Memory B cell (primary cell): ENCODE results near the gene KLRC3.
A peak's percentile ranks its signal among the peaks of the same experiment; 100 is the strongest.
"Not testable (repeated sequence)": the region's sequence is repeated elsewhere in the genome, so short reads cannot be mapped to it uniquely, and the experiment has no call there.

Source experiments
- ATAC-seq: fragments of 150-1000 bp; cut with Tn5 transposase; 2 replicates; pipeline ENCODE4 v1.10.0; 2021; ENCODE audit warnings: low read depth, mild to moderate bottlenecking, moderate library complexity
- DNase-seq, 2 donors: peaks; one replicate each; pipeline ENCODE4 v3.0.0; 2022; ENCODE audit warnings: low spot score in 2 of 2
- H3K27ac Mint-ChIP-seq: one replicate; pipeline ENCODE4 v1.8.0; 2022; ENCODE audit warnings: mild to moderate bottlenecking, moderate library complexity, mixed read lengths
- H3K27me3 Mint-ChIP-seq: one replicate; pipeline ENCODE4 v1.8.0; 2022; ENCODE audit warnings: mixed read lengths
- H3K36me3 Mint-ChIP-seq: one replicate; pipeline ENCODE4 v1.8.0; 2022; ENCODE audit warnings: mild to moderate bottlenecking, mixed read lengths
- H3K4me1 Mint-ChIP-seq: one replicate; pipeline ENCODE4 v1.8.0; 2022; ENCODE audit warnings: mixed read lengths
- H3K4me3 Mint-ChIP-seq: one replicate; pipeline ENCODE4 v1.8.0; 2022; ENCODE audit warnings: mild to moderate bottlenecking, moderate library complexity, mixed read lengths
- H3K9me3 Mint-ChIP-seq: one replicate; pipeline ENCODE4 v1.8.0; 2022; ENCODE audit warnings: mixed read lengths

Gene KLRC3

DNA sequence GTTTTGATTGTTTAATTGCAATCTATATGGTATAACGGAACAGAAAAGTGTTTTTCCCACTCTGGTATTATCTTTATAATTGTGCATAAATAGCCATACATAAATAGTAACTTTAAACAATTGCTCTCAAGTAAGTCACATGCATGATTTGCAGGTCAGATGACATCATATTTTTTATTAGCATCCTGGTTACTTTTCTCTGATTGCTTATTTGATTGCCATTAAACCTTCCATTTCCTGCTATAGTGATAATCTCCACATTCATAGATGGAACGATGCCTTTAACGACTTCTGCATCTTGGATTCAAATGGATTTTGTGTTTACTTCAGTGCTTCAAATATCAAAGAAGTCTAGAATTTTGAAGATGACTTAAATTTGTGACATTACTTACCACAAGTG lies 27.1 kb downstream of the KLRC3 start:
- H3K4me3 Mint-ChIP-seq, result no peak overlapping the region
- peaks cover 2% of the 10 kb centered on the region for H3K27me3 Mint-ChIP-seq
- peaks cover 14% of the 10 kb centered on the region for H3K4me1 Mint-ChIP-seq

DNA sequence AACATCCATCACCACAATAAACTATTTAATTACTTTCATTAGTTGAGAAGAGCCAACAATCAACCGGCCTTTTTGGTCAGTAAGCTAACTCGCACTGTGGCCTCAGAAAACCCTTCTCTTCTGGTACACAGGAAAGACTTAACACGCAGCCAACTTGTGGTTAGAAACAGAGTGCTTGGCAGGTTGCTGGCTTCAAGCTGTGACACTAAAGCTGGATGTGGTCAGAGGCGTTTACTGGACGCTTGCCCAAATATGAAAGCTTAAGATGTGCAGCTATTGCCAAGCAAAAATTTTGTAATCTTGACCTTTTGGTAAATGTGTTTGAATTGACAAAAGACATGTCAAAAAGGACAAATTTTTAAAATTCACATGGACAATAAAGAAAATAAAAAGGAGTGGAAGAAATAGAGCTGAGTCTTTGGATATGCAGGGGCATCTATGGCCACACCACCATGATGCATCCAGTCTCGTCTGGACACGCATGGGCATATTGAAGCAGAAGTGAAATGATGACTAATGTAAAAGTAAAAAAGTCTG lies 27.9 kb downstream of the KLRC3 start:
- ATAC-seq (no peak), DNase-seq (no peak)
- Mint-ChIP-seq H3K27me3 (no peaks in the 10 kb centered on the region), H3K9me3 (no peaks in the 10 kb centered on the region), H3K4me3 (no peak overlapping the region), H3K27ac (peak overlapping the region; percentile 74), H3K36me3 (no peaks in the 10 kb centered on the region), H3K4me1 (peaks cover 14% of the 10 kb centered on the region)

More for the DNA sequence above, 27.1 kb downstream of the KLRC3 start:
- H3K9me3 Mint-ChIP-seq, result no peaks in the 10 kb centered on the region
- peak overlapping the region; percentile 98 for H3K27ac Mint-ChIP-seq
- no peaks in the 10 kb centered on the region for H3K36me3 Mint-ChIP-seq
- no peak for DNase-seq
- no peak for ATAC-seq

DNA sequence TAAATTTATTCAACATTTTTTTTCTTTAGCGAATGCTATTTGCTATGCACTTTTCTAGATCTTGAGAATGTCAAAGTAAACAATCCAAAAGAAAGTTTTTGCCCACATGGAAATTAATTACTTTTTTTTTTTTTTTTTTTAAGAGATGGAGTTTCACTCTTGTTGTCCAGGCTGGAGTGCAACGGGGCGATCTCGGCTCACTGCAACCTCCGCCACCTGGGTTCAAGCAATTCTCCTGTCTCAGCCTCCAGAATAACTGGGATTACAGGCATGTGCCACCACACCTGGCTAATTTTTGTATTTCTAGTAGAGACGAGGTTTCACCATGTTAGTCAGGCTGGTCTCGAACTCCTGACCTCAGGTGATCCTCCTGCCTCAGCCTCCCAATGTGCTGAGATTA lies 29.4 kb downstream of the KLRC3 start:
- peaks cover 14% of the 10 kb centered on the region for H3K4me1 Mint-ChIP-seq
- not testable (repeated sequence) for ATAC-seq, DNase-seq, H3K27ac Mint-ChIP-seq, H3K36me3 Mint-ChIP-seq, H3K27me3 Mint-ChIP-seq, H3K9me3 Mint-ChIP-seq, H3K4me3 Mint-ChIP-seq

DNA sequence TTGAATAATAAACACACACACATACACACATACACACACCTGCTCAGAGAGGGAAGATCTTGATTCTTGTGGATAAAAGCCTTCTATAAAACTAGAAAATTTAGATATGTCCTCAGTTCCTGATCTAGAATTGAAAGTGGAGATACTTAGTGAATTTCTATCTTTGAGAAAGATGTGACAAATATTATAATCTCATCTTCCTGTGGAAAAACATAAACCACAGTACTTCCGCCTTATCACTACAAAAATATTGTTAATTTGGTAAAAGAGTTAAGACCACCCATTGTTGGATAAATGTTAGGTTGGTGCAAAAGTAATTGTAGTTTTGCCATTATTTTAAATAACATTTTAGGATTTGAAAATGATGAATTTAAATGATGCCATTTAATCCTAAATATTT lies 30.5 kb downstream of the KLRC3 start, which contains the start of gene KLRK1:
Gene KLRK1 (minus strand): TSS at position 138 of the 400 bp plus-strand sequence. CDS start 1,231 bp downstream, outside the sequence.
- Mint-ChIP-seq H3K4me1 (peaks cover 5% of the 10 kb centered on the region), H3K9me3 (no peaks in the 10 kb centered on the region), H3K27ac (peak within 1 kb of the TSS; percentile 62), H3K27me3 (no peaks in the 10 kb centered on the region), H3K4me3 (peak within 1 kb of the TSS; percentile 66), H3K36me3 (peaks cover 2% of the 10 kb centered on the region)
- ATAC-seq, result no peak
- no peak for DNase-seq

DNA sequence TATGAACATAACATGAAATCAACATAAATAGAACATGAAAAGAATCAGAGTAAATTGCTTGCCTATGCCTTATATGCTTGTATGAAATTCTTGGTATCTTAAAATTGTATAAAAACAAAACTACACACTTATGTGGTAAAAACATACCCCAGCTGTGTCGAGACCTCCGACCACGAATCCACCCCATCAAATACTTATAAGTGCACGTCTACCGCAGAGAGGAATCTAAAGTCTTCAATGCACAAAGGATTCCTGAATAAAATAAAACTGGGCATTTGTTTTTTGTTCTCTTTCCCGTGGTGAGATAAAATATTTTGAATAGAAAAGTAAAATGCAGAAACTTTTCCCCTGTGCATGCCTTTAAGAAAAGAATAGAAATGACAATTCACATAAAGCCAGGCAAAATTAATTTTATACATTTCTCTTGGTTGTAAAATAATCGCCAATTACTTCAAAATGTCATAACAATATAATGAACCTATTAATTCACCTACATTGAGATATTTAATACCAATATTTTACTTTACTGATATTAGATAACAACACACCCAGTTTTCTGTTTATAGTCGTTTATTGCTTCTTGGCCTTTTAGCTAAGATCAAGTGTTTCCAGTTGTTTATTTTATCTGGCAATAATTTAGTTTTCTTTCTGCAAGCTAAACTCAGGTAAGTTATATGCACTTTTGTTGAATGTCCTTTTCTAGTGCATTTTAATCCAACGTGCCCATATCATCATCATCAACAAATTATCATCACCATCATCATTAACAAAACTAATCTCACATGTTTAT lies 31.6 kb downstream of the KLRC3 start:
- no peak for ATAC-seq
- H3K4me1 Mint-ChIP-seq, result no peaks in the 10 kb centered on the region
- peak overlapping the region; percentile 66 for H3K4me3 Mint-ChIP-seq
- DNase-seq, result no peak
- H3K36me3 Mint-ChIP-seq, result peaks cover 2% of the 10 kb centered on the region
- peaks cover 1% of the 10 kb centered on the region for H3K9me3 Mint-ChIP-seq
- H3K27ac Mint-ChIP-seq, result peak overlapping the region; percentile 62
- H3K27me3 Mint-ChIP-seq, result no peaks in the 10 kb centered on the region

DNA sequence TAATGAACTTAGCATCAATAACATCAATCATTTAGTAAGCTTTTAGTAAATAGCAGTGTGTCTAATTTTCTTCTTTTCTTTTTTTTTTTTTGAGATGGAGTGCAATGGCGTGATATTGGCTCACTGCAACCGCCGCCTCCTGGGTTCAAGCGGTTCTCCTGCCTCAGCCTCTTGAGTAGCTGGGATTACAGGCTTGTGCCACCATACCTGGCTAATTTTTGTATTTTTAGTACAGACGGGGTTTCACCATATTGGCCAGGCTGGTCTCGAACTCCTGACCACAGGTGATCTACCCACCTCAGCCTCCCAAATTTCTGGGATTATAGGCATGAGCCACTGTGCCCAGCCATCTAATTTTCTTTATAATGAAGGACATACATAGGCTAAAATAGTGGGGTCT lies 32.9 kb downstream of the KLRC3 start:
- H3K27me3 Mint-ChIP-seq, DNase-seq, H3K4me1 Mint-ChIP-seq, ATAC-seq, H3K9me3 Mint-ChIP-seq, H3K36me3 Mint-ChIP-seq: not testable (repeated sequence)
- Mint-ChIP-seq H3K4me3 (peak overlapping the region; percentile 32), H3K27ac (peak overlapping the region; percentile 31)

DNA sequence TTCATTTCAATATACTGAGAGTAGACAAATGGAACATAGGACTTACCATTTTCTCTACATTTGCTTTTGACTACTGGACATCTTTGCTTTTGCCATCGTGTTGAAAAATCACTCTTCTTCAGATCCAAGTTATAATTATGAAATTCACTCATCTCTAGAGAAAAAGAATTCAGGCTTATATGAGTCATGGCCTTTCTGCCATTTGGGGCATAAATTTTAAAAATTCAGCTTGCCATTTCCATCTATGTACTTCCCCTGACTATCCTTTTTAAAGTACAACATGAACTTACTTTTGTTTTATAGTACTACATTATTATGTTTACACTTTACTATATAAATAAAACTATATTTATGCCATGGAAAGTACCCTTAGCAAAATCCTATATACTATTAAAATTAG lies 33.5 kb downstream of the KLRC3 start:
- Mint-ChIP-seq H3K27ac (no peak overlapping the region), H3K4me1 (no peaks in the 10 kb centered on the region), H3K36me3 (peaks cover 2% of the 10 kb centered on the region), H3K4me3 (no peak overlapping the region), H3K27me3 (no peaks in the 10 kb centered on the region), H3K9me3 (peaks cover 1% of the 10 kb centered on the region)
- ATAC-seq, result no peak
- DNase-seq, result no peak

DNA sequence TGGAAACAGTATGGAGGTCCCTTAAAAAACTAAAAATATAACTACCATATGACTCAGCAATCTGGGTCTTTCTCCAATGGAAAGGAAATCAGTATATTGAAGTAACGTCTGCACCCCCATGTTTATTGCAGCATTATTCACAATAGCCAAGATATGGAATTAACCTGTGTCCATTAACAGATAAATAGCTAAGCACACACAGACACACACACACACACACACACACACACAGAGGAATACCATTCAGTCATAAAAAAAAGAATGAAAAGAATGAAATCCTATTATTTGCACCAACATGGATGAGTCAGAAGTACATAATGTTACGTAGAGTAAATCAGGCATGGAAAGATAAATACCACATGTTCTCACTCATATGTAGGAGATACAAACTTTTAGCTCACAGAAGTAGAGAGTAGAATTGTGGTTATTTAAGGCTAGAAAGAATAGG lies 35.2 kb downstream of the KLRC3 start:
- DNase-seq (no peak), ATAC-seq (no peak)
- Mint-ChIP-seq H3K9me3 (peaks cover 1% of the 10 kb centered on the region), H3K27ac (no peak overlapping the region), H3K4me1 (no peaks in the 10 kb centered on the region), H3K27me3 (no peaks in the 10 kb centered on the region), H3K4me3 (peak overlapping the region; percentile 2), H3K36me3 (peaks cover 5% of the 10 kb centered on the region)

DNA sequence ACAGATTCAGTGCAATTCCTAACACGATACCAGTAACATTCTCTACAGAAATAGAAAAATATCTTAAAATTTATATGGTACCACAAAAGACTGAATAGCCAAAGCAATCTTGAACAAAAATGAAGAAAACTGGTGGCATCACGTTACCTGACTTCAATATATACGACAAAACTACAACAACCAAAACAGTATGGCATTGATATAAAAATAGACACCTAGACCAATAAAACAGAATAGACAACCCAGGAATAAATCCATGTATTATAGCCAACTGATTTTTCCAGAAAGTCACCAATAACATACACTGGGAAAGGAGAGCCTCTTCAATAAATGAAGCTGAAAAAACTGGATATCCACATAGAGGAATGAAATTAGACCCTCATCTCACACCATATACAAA lies 36.2 kb downstream of the KLRC3 start:
- Mint-ChIP-seq H3K4me3 (no peak overlapping the region), H3K9me3 (peaks cover 1% of the 10 kb centered on the region), H3K36me3 (peaks cover 5% of the 10 kb centered on the region), H3K27ac (no peak overlapping the region), H3K4me1 (no peaks in the 10 kb centered on the region), H3K27me3 (no peaks in the 10 kb centered on the region)
- DNase-seq (no peak), ATAC-seq (no peak)

DNA sequence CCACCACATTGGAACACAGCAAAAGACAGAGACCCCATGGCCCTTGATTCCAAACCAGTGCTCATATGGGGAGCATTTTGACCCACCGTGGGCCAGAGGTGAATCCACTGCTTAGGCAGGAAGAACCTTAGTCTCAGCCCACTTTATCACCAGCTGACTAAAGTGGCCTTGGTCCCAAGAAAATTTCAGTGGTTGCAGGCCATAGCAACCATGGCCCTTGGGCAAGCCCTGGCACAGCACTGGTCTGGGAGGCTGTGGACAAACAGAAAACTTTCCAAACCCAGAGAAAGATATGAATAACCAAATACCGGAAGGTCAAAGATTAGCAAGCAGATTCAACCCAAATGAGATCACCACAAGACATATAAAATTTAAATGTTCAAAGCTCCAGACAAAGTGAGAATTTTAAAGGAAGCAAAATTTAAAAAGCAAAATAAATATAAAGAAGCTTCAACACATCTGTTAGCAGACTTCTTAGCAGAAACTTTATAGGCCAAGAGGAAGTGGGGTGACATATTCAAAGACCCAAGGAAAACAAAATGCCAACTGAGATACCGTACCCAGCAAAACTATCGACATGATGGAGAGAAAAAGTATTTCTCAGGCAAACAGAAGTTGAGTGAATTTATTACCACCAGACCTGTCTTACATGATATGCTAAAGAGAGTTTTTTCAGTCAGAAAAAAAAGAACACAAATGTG lies 38.3 kb downstream of the KLRC3 start:
- peaks cover 5% of the 10 kb centered on the region for H3K36me3 Mint-ChIP-seq
- H3K4me1 Mint-ChIP-seq, result no peaks in the 10 kb centered on the region
- DNase-seq (no peak), ATAC-seq (no peak)
- H3K4me3 Mint-ChIP-seq, result no peak overlapping the region
- peaks cover 1% of the 10 kb centered on the region for H3K9me3 Mint-ChIP-seq
- no peak overlapping the region for H3K27ac Mint-ChIP-seq
- no peaks in the 10 kb centered on the region for H3K27me3 Mint-ChIP-seq

DNA sequence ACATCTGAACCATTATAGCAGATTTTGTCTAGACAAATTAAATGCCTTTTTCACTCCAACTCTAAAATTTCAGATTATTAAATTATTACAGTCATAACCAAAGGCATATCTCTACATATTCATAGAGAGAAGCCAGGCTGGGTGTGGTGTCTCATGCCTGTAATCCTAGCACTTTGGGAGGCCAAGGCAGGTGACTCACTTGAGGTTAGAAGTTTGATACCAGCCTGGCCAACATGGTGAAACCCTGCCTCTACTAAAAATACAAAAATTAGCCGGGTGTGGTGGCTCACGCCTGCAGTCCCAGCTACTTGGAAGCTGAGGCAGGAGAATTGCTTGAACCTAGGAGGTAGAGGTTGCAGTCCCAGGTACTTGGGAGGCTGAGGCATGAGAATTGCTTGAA lies 41.7 kb downstream of the KLRC3 start:
- H3K36me3 Mint-ChIP-seq, H3K27me3 Mint-ChIP-seq, H3K27ac Mint-ChIP-seq, H3K9me3 Mint-ChIP-seq, H3K4me3 Mint-ChIP-seq, ATAC-seq, H3K4me1 Mint-ChIP-seq, DNase-seq: not testable (repeated sequence)

DNA sequence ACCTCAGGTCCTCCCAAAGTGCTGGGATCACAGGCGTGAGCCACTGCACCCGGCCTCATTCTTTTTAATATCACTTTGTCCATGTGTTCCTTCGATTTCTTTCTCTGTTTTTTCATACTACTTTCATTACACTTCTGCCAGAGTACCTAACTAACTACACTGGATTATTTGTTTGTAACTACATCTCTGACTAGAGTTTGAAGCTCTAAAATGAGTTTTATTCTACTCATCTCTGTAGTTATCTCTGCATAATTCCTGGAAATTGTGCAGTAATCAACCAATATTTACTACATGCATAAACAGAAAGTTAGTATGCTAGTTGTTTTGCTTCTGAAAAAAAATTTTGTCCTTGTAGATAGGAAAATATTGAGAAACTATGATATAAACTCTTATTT lies 45.8 kb downstream of the KLRC3 start:
- DNase-seq (no peak), ATAC-seq (no peak)
- Mint-ChIP-seq H3K9me3 (no peaks in the 10 kb centered on the region), H3K4me1 (peaks cover 9% of the 10 kb centered on the region), H3K27ac (no peak overlapping the region), H3K36me3 (peaks cover 3% of the 10 kb centered on the region), H3K27me3 (no peaks in the 10 kb centered on the region), H3K4me3 (no peak overlapping the region)

DNA sequence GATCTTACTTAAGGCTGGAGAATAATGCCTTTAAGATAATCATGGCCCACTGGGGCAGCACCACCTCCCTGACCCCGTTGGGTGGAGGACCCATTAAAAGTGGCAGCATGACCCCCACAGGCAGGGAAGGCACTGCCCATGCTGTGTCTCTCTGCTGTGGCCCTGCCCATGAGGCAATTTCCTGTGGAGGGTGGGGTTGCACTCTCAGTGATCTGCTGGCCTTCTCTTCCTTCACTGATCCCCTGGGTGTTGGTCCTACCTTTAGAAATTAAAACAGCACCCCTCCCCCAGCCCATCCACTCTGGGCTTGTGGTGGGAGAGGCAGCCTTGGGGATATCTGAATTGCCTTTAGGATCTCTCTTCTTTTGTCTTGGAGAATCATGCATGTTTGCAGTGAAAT lies 47.8 kb downstream of the KLRC3 start:
- H3K36me3 Mint-ChIP-seq, result peaks cover 13% of the 10 kb centered on the region
- H3K4me3 Mint-ChIP-seq, result no peak overlapping the region
- H3K4me1 Mint-ChIP-seq, result peaks cover 9% of the 10 kb centered on the region
- peaks cover 4% of the 10 kb centered on the region for H3K9me3 Mint-ChIP-seq
- DNase-seq (no peak), ATAC-seq (peak; percentile 26)
- peak overlapping the region; percentile 29 for H3K27ac Mint-ChIP-seq
- H3K27me3 Mint-ChIP-seq, result no peaks in the 10 kb centered on the region

DNA sequence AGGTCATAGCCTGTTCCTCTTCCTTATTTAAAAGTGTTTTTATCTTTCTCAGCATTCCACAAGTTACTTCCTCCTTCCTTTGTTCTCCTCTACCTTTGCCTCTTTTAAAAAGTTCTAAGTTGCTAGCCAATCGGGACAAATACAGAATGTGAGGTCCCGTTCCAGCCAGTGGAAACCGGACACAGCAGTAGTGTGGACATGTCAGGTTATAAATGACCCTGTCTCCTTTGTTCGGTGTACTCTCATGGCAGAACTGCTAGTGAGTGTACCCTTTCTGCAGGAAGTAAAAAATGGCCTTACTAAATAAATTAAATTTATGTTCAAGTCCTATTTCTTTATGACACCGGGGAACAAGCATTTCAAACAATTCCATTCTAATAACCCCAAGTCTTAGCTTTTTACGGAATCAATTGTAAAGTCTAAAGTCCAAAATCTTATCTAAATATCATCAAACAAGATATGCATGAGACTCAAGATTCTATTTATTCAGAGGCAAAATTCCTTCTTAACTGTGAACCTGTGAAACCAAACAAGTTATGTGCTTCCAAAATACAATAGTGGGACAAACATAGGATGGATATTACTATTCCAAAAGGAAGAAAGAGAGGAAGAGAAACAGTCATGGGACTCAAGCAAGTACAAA lies 48.4 kb downstream of the KLRC3 start:
- H3K4me3 Mint-ChIP-seq, DNase-seq, H3K9me3 Mint-ChIP-seq, H3K4me1 Mint-ChIP-seq, H3K27me3 Mint-ChIP-seq, H3K27ac Mint-ChIP-seq, ATAC-seq: not testable (repeated sequence)
- peaks cover 13% of the 10 kb centered on the region for H3K36me3 Mint-ChIP-seq
